HG03378 (cell line): ENCODE results near the gene SCARF1.
"Not testable (repeated sequence)": the region's sequence is repeated elsewhere in the genome, so short reads cannot be mapped to it uniquely, and the experiment has no call there.

Source experiments
- ATAC-seq: cut with Tn5 transposase; IDR thresholded peaks from one replicate; pipeline ENCODE4 v1.9.1; 2021; ENCODE audit warnings: mild to moderate bottlenecking, moderate library complexity; ENCODE audit not compliant: unreplicated experiment

Gene SCARF1

GRCh38 chr17:1645207-1646171 lies at the start of gene SCARF1:
TSS of gene SCARF1 (minus strand) at chr17:1645732. CDS start at chr17:1645697, 35 bp downstream.
- no peak for ATAC-seq

DNA sequence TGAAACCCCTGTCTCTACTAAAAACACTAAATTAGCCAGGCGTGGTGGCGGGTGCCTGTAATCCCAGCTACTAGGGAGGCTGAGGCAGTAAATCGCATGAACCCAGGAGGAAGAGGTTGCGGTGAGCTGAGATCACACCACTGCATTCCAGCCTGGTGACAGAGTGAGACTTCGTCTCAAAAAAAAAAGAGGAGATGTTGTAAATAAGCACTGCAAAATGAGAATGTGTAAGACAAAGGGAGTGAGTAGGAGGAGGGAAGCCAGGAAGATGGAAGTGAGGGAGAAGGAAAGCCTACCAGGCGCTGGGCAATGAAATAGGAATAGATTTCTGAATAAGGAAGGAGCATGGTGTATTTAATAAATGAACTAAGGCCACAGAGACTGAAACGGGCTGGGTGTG lies 47.8 kb upstream of the SCARF1 start:
- ATAC-seq, result no peak

DNA sequence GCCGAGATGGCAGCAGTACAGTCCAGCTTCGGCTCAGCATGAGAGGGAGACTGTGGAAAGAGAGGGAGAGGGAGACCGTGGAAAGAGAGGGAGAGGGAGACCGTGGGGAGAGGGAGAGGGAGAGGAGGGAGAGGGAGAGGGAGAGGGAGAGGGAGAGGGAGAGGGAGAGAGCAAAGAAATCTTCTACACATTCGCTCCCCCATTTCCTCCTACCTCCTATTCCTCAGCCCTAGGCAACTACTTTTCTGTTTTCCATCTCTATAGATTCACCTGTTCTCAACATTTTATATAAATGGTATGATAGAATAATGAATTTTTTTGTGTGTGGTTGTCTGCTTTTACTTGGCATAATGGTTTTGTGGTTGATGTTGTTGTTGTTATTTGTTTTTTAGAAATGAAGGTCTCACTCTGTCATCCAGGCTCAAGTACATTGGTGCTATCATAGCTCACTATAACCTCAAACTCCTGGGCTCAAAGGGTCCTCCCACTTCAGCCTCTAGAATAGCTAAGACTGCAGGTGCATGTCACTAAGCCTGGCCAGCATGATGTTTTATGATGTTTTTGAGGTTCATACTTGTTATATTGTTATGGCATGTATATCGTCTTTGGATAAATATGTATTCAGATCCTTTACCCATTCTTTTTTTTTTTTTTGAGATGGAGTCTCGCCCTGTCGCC lies 45.2 kb upstream of the SCARF1 start:
- ATAC-seq, result no peak

DNA sequence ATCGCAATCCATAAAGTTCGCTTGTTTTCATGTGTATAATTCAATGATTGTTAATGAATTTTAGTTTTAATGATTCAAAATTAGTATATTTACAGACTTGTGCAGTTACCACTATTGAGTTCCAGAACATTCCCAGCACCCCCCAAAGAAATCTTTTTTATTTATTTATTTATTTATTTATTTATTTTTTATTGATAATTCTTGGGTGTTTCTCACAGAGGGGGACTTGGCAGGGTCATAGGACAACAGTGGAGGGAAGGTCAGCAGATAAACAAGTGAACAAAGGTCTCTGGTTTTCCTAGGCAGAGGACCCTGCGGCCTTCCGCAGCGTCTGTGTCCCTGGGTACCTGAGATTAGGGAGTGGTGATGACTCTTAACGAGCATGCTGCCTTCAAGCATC lies 42.9 kb upstream of the SCARF1 start:
- not testable (repeated sequence) for ATAC-seq

- ATAC-seq, result no peak
Observed at GRCh38 chr17:1686086-1686485, 40.6 kb upstream of the SCARF1 start.

DNA sequence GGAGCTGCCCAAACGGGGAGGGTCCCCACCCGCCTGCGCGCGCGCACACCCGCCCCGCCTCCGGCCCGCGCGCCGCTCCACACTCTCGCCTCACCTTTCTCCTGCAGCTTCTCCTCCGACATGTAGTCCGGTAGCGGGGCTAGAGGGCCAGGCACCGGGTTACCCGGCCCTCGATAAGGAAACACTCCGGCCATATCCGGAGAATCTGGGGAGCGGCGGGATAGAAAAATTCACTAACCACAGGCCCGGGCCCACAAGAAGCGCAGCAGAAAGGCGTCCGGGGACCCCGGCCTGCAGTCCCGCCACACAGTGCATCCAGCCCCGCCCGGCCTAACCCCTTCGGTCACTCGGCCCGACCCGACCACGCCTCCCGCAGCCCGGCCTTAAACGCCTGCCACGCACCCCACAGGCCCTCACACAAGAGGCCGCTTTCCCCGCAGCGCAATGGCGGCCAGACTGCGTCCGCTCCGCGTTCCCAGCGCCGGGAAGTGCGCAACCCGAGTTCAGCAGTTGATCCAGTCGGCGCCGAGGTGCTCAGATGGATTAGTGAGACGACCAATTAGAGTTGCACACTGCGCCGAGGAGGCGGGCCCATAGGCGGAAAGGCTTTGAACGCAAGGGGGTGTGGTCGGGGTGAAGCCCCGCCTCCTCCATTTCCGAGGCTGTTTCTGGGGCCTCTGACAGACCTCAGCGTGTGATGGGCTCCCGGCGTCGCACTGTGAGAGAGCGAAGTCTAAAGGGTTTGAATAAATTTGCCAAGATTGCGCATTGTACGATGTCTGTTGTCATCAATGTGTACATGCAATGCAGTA lies 39.1 kb upstream of the SCARF1 start, which contains the start of gene PRPF8:
TSS of gene PRPF8 (minus strand) at position 490 of the 812 bp plus-strand sequence. CDS start at position 194, 296 bp downstream.
- ATAC-seq, result peak; percentile 96

DNA sequence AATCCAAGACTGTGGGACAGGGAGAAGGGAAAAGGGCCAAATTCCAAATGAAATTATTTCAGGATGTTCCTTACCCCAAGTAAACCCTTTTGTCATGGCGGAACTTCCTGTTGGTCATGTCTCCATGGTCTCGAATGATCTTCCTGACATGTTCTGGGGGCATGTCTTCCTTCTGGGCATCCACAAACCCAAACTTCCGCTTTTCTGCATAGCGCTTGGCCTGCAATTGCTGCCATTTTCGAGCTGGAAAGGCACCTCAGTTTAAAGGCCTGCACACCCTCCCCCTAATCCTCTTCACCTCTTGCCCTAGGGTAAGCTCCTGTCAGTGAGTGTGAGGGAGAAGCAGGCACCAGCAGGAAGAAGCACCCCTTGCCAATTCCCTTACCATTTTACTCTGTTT lies 37.9 kb upstream of the SCARF1 start:
- no peak for ATAC-seq

- no peak for ATAC-seq
Observed at GRCh38 chr17:1676401-1676800, 30.9 kb upstream of the SCARF1 start.

DNA sequence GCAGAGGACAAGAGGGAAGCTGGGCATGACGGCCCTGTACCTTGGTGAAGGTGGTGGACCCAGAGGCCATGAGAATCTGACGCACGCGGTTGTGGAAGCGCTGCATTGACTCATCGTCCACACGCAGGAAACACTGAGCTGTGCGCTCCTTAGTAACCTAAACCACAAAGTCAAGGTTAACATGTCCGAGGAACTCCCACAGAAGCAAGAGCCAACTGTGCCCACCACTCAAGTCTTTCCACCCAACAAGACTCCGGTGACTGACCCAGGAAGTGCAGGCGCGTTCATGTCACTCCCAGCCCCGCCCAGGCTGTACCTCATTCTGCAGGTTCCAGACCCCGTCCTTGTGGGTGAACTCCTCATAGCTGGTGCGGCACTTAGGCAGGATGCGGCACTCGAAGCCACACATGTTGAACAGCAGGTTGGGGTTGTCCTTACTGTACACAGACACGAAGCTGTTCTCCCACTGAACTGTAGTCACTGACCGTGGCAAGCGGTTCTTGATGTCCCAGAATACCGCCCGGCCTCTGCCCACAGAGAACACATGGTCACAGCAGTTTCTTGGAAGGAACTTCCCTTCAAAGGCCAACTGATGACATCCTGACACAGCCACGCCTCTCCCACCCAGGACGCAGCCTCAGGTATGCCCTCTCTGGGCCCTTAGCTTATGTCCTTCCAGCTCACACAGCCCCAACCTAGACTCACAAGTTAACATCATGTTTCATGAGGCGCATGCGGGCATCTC lies 27.7 kb upstream of the SCARF1 start:
- no peak for ATAC-seq

- ATAC-seq, result not testable (repeated sequence)
Observed at GRCh38 chr17:1663934-1664333, 18.4 kb upstream of the SCARF1 start.

GRCh38 chr17:1661045-1661444 lies 15.5 kb upstream of the SCARF1 start:
- ATAC-seq, result no peak

- no peak for ATAC-seq
Observed at GRCh38 chr17:1658100-1658499, 12.6 kb upstream of the SCARF1 start.

GRCh38 chr17:1653735-1654134 lies 8.2 kb upstream of the SCARF1 start:
- ATAC-seq, result no peak

DNA sequence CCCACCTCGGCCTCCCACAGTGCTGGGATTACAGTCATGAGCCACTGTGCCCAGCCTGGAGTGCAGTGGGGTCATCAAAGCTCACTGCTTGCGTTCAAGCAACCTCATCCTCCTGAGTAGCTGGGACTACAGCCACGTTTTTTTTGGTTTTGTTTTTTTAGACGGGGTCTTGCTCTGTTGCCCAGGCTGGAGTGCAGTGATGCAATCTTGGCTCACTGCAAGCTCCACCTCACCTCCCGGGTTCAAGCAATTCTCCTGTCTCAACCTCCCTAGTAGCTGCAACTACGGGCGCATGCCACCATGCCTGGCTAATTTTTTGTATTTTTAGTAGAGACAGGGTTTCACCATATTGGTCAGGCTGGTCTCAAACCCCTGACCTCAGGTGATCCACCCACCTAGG lies 7.3 kb upstream of the SCARF1 start:
- not testable (repeated sequence) for ATAC-seq

DNA sequence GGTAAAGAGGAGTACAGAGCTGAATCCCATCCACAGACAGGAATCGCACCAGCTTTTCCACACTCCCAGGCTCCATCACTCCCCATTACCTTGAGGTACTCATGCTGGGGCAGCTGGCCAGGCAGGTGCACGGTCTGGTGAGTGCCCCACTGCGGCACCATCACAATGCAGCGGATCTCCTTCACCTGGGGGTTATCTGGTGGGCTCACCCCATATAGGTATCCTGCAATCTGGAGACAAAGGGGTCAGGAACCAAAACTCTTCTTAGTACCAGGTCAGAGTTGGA lies 6.0 kb upstream of the SCARF1 start:
- no peak for ATAC-seq

DNA sequence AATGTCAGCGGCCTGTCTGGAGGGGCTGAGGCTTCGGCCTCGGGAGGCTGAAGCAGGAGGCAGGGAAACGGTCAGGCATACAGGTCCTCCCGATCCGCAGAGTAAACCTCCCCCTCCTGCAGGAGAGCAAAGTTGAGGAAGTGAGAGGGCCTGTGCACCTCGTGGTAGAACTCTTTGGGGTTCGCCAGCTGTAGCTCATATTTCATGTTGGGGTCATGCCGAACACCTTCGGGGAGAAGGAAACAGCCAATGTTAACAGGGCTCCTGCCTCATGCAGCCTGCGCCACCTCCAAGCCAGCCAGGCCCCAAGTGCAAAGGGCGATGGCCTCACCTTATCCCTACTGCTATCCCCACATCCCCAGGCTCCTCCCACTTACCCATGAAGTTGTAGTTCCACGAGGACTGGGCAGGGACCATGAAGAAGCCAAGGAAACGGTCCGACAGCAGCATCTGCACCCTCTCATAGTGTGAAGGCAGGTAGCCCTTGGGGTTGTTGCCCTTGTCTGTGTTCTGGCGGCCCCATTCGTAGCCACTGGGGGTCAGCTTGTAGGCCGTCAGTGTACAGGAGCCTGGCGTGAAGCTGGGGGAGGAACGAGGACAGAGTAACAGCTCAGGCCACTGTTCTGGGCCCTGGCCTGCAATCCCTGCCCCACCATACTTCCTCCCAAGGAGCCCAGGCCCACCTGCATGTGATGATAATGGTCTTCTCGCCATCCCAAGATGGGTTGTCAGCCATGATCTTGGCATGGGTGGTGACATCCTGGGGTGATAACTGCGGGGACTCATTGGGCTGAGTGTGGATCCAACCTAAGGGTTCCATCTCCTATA lies 5.4 kb upstream of the SCARF1 start:
- no peak for ATAC-seq

DNA sequence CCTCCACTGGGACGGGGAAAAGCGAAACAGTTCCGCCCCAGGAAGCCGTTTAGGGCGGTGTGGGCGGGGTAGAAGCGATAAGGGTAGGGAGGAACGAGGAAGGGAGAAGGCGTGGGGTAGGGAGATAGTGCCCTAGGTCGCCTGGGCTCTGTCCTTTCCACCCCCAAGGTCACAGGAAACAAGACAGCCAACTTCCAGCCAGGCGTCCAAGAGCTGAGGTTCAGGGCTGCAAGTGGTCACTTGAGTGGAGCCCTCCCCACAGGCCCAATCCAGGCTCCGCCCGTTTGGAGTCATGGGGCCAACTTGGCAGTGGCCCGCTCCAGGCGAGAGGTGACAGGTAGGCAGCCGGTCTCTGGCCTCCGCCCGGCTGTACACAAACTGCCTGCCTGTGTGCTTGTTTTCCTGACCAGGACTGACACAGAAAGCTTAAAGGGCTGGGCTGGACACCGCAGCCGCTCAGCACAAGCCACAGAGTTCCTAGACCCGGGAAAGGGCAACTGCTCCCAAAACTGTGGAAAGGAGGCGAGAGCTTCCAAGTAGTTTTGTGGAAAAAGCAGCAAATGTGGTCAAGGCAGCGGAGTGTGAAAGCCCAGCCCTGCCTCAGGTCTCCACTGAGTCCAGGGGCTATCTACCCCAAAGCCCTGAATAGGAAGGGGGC lies 4.4 kb upstream of the SCARF1 start, which contains the start of gene RILP:
TSS of gene RILP (minus strand) at position 23 of the 658 bp plus-strand sequence. CDS start 62 bp downstream, outside the sequence.
- ATAC-seq, result no peak

DNA sequence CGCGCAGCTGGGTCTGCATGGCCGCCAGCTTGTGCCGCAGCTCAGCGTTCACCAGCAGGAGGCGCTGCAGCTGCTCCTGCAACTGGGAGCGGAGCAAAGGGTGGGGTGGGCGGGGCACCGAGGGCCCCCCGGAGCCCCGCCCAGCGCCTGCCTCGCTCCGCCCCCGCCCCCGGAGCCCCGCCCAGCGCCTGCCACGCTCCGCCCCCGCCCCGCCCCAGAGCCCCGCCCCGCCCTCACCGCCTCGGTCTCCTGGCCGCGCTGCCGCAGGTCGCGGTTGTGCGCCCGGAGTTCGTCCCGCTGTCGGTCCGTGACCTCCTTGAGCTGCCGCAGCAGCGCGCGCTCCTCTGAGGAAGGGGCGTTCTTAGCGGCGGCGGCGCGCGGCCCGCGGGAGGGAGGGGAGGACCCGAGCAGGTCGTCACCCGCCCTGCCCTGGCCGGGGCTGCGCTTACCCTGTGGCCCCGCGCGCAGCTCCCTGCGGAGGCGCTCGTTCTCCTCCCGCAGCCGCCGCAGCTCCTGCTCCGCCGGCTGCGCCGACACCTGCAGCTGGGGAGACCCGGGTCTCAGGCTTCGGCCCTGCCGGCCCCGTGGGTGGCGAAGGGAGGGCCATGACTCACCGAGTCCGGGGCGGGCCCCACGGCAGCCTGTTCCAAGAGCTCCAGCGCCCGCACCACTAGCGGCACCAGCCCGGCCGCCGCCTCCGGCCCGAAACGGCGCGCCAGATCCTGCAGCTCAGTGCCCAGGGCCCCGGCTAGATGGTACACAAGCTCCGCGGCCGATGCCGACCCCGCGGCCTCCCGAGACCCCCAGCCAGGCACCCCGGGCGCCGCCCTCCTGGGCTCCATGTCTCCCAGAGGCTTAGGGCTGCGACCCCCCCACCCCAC lies 3.7 kb upstream of the SCARF1 start:
- ATAC-seq, result peak; percentile 36
